Fibroblast of villous mesenchyme (primary cell): ENCODE results near the gene ORC6. TPM values are rescaled to one million over a fixed set of nuclear protein-coding genes. Genes with fewer than 3 reads are reported as not detected.

Source experiments
- DNase-seq: peaks from one replicate; pipeline ENCODE4 v3.0.0-alpha.2; 2010; ENCODE audit warnings: low read depth
- H3K4me3 ChIP-seq: 2 replicates; pipeline ENCODE4 v1.5.1; 2011; ENCODE audit warnings: low read depth, mild to moderate bottlenecking, low read length
- CTCF ChIP-seq: IDR thresholded peaks from 2 replicates; pipeline ENCODE4 v1.5.1; 2012; ENCODE audit warnings: low read depth, mild to moderate bottlenecking, low read length; ENCODE audit not compliant: insufficient read depth
- total RNA-seq: library from RNA; depleted of rRNA; stranded (reverse); fragments of >200 nt; gene quantifications from 2 replicates; pipeline ENCODE4 v1.2.3, GENCODE V29; 2012

The ORC6 gene
- total RNA-seq, 1 donor, result 9.9 TPM

- DNase-seq, result no peak
- H3K4me3 ChIP-seq, result no peak overlapping the region
- TF ChIP-seq CTCF, result no peak
Measured at GRCh38 chr16:46700048-46700447, 10.6 kb downstream of the ORC6 start.

- TF ChIP-seq CTCF, result no peak
- H3K4me3 ChIP-seq, result no peak overlapping the region
- DNase-seq, result no peak
Measured at GRCh38 chr16:46701615-46702014, 12.2 kb downstream of the ORC6 start.

- H3K4me3 ChIP-seq, result no peak overlapping the region
- no peak for DNase-seq
- no peak for TF ChIP-seq CTCF
Measured at GRCh38 chr16:46702030-46702429, 12.6 kb downstream of the ORC6 start.

- no peak overlapping the region for H3K4me3 ChIP-seq
- DNase-seq, result no peak
- no peak for TF ChIP-seq CTCF
Measured at GRCh38 chr16:46706642-46707041, 17.2 kb downstream of the ORC6 start.

- DNase-seq, result no peak
- TF ChIP-seq CTCF, result no peak
Measured at GRCh38 chr16:46709469-46710005, 20.1 kb downstream of the ORC6 start.

GRCh38 chr16:46711106-46712058 lies 21.9 kb downstream of the ORC6 start:
- H3K4me3 ChIP-seq, result no peak overlapping the region
- TF ChIP-seq CTCF, result no peak
- no peak for DNase-seq

More at GRCh38 chr16:46709469-46710005, 20.1 kb downstream of the ORC6 start:
- no peak overlapping the region for H3K4me3 ChIP-seq
